A549 (cell line): ENCODE data around the gene STK4.
"Not testable (repeated sequence)": the region's sequence is repeated elsewhere in the genome, so short reads cannot be mapped to it uniquely, and the experiment has no call there.

Source experiments
- CTCF ChIP-seq: fragments of >200 bp; sonication (Bioruptor Twin); formaldehyde crosslinking; IDR thresholded peaks from 3 replicates; pipeline ENCODE4 v1.5.1; 2016
- EP300 ChIP-seq, 2 experiments: fragments of >200 bp; sonication (Bioruptor Twin); formaldehyde crosslinking; IDR thresholded peaks; 2 replicates in 1 of 2; 3 replicates in 1 of 2; pipeline ENCODE4 v1.6.1; 2016 to 2017
- FOSL2 ChIP-seq, 2 experiments: fragments of 450-650 bp in 1 of 2; fragments of >200 bp in 1 of 2; sonication (Bioruptor Twin) in 1 of 2; formaldehyde crosslinking; IDR thresholded peaks; 2 replicates each; pipeline versions ENCODE4 v1.5.0 to v1.6.1; 2016 to 2020; ENCODE audit warnings: mild to moderate bottlenecking in 1 of 2, moderate library complexity in 1 of 2
- KDM1A ChIP-seq: fragments of 200-600 bp; sonication (generic); IDR thresholded peaks from 2 replicates; pipeline ENCODE4 v1.6.1; 2016; ENCODE audit warnings: low read depth, mild to moderate bottlenecking
- NFE2L2 ChIP-seq: fragments of 150-350 bp; conservative IDR thresholded peaks from 2 replicates; pipeline ENCODE4 v1.6.1; 2014; ENCODE audit warnings: low read length
- RAD21 ChIP-seq, 2 experiments: fragments of >200 bp in 1 of 2; sonication (Bioruptor Twin) in 1 of 2; formaldehyde crosslinking in 1 of 2; IDR thresholded peaks in 1 of 2; conservative IDR thresholded peaks in 1 of 2; 2 replicates in 1 of 2; 3 replicates in 1 of 2; pipeline ENCODE4 v1.6.1; 2012 to 2018; ENCODE audit warnings: inconsistent platforms in 1 of 2

GRCh38 chr20:45023140-45023539, 56.8 kb downstream of the STK4 start:
- TF ChIP-seq NFE2L2; CTCF; FOSL2 (IDR thresholded peaks at IDR 0.05); FOSL2 (CRISPR knock-in tag; IDR thresholded peaks at IDR 0.05); EP300 (IDR thresholded peaks at IDR 0.05); RAD21 (conservative IDR thresholded peaks at IDR 0.05 in 1 of 2, IDR thresholded peaks at IDR 0.05 in 1 of 2); KDM1A: not testable (repeated sequence)
